GM12878 (cell line): ENCODE data around the gene ZNF79. TPM values are rescaled to one million over a fixed set of nuclear protein-coding genes. Genes with fewer than 3 reads are reported as not detected.

Experiments
- ASH2L ChIP-seq: fragments of 300-600, 200-600 bp; sonication (generic); IDR thresholded peaks from 2 replicates; pipeline ENCODE4 v1.6.1; 2017; ENCODE audit warnings: low read depth, mild to moderate bottlenecking, borderline replicate concordance
- CREB1 ChIP-seq: IDR thresholded peaks from 2 replicates; pipeline ENCODE4 v1.6.1; 2012; ENCODE audit warnings: low read depth, mild to moderate bottlenecking, inconsistent platforms
- EZH2 ChIP-seq: IDR thresholded peaks from 2 replicates; pipeline ENCODE4 v1.6.1; 2012; ENCODE audit warnings: low read depth, mild to moderate bottlenecking, control low read depth, inconsistent platforms, low read length, borderline replicate concordance; ENCODE audit not compliant: control insufficient read depth
- SRF ChIP-seq, 2 experiments: IDR thresholded peaks; 2 replicates each; pipeline ENCODE4 v1.6.1; 2011; ENCODE audit warnings: low read depth in 2 of 2, low read length in 2 of 2, mild to moderate bottlenecking in 1 of 2, moderate library complexity in 1 of 2
- ZNF592 ChIP-seq: fragments of 450-650 bp; IDR thresholded peaks from 2 replicates; pipeline ENCODE4 v1.6.1; 2017; ENCODE audit warnings: mild to moderate bottlenecking, moderate library complexity
- ZNF622 ChIP-seq: fragments of 450-650 bp; IDR thresholded peaks from 2 replicates; pipeline ENCODE4 v1.6.1; 2017; ENCODE audit warnings: mild to moderate bottlenecking, inconsistent platforms
- polyA plus RNA-seq, 11 experiments: library from polyadenylated mRNA; depleted of rRNA in 4 of 11; unstranded in 6 of 11; stranded (reverse) in 5 of 11; fragments of >200 nt; fragmentation: Nextera tagmentation in 4 of 11; fragmentation: Illumina TruSeq in 1 of 11; extraction: Ambion mirVana in 4 of 11; extraction: Trizol in 1 of 11; gene quantifications; 1 replicate in 1 of 11; 2 replicates in 10 of 11; pipeline versions ENCODE4 v1.2.1 to v1.2.3, GENCODE V29; 2011 to 2016; ENCODE audit warnings: inconsistent platforms in 2 of 11, missing spikeins in 2 of 11, low read depth in 1 of 11
- total RNA-seq, 4 experiments: library from RNA; depleted of rRNA in 3 of 4; stranded (reverse); fragments of >200 nt in 3 of 4; fragmentation: Illumina TruSeq in 1 of 4; extraction: Trizol in 1 of 4; gene quantifications; 2 replicates each; pipeline versions ENCODE4 v1.2.1 to v1.2.3, GENCODE V29; 2013 to 2021
- TF ChIP-seq, protein P1 (sequence below), 3 experiments: IDR thresholded peaks in 2 of 3; conservative IDR thresholded peaks in 1 of 3; 2 replicates each; pipeline ENCODE4 v1.5.1; 2011; ENCODE audit warnings: low read depth in 3 of 3, low read length in 3 of 3, mild to moderate bottlenecking in 3 of 3, control low read depth in 2 of 3, moderate library complexity in 2 of 3, inconsistent platforms in 1 of 3, mixed read lengths in 1 of 3; ENCODE audit not compliant: control insufficient read depth in 2 of 3, insufficient read depth in 1 of 3; ENCODE audit errors: extremely low read depth in 1 of 3
- TF ChIP-seq, protein P2 (sequence below): IDR thresholded peaks from 2 replicates; pipeline ENCODE4 v1.6.1; 2011; ENCODE audit warnings: low read depth, mild to moderate bottlenecking, low read length, moderate library complexity, borderline replicate concordance; ENCODE audit errors: extremely low read depth
- TF ChIP-seq, protein P3 (sequence below): fragments of 450-650 bp; IDR thresholded peaks from 2 replicates; pipeline ENCODE4 v1.6.1; 2016; ENCODE audit warnings: mild to moderate bottlenecking, moderate library complexity, borderline replicate concordance
- TF ChIP-seq, protein P4 (sequence below): fragments of 450-650 bp; formaldehyde crosslinking; IDR thresholded peaks from 2 replicates; pipeline ENCODE4 v1.5.0; 2022; ENCODE audit warnings: mild to moderate bottlenecking, missing genetic modification characterization
- TF ChIP-seq, protein P5 (sequence below): IDR thresholded peaks from 2 replicates; pipeline ENCODE4 v1.6.1; 2011; ENCODE audit warnings: borderline replicate concordance, low read depth, mild to moderate bottlenecking, moderate library complexity, mixed read lengths, low read length; ENCODE audit not compliant: insufficient read depth; ENCODE audit errors: extremely low read length

Gene ZNF79
- total and polyA plus RNA-seq, 10 of the 15 experiments (the other 5 are each of a cell fraction or from before 2014, with no cell fraction given): 1.8 to 14.1 (median 11.7) TPM

- TF ChIP-seq, protein P1, sequence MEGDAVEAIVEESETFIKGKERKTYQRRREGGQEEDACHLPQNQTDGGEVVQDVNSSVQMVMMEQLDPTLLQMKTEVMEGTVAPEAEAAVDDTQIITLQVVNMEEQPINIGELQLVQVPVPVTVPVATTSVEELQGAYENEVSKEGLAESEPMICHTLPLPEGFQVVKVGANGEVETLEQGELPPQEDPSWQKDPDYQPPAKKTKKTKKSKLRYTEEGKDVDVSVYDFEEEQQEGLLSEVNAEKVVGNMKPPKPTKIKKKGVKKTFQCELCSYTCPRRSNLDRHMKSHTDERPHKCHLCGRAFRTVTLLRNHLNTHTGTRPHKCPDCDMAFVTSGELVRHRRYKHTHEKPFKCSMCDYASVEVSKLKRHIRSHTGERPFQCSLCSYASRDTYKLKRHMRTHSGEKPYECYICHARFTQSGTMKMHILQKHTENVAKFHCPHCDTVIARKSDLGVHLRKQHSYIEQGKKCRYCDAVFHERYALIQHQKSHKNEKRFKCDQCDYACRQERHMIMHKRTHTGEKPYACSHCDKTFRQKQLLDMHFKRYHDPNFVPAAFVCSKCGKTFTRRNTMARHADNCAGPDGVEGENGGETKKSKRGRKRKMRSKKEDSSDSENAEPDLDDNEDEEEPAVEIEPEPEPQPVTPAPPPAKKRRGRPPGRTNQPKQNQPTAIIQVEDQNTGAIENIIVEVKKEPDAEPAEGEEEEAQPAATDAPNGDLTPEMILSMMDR (IDR thresholded peaks at IDR 0.05 in 2 of 3, conservative IDR thresholded peaks at IDR 0.05 in 1 of 3; ENCODE audit: control insufficient read depth in 2 of 3, extremely low read depth in 1 of 3, insufficient read depth in 1 of 3, low read depth in 3 of 3, low read length in 3 of 3): peak; percentile 32 to 61 (median 48); a peak in 4 of 6 replicates
- TF ChIP-seq EZH2 (no peak), CREB1 (no peak), ZNF592 (no peak), SRF (IDR thresholded peaks at IDR 0.05; ENCODE audit: low read depth in 2 of 2, low read length in 2 of 2) (peak in 1 of 2 experiments; percentile 37; a peak in 1 of 4 replicates), ASH2L (no peak), ZNF622 (no peak)
- TF ChIP-seq, protein P2, sequence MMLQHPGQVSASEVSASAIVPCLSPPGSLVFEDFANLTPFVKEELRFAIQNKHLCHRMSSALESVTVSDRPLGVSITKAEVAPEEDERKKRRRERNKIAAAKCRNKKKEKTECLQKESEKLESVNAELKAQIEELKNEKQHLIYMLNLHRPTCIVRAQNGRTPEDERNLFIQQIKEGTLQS: no peak
- TF ChIP-seq, protein P3, sequence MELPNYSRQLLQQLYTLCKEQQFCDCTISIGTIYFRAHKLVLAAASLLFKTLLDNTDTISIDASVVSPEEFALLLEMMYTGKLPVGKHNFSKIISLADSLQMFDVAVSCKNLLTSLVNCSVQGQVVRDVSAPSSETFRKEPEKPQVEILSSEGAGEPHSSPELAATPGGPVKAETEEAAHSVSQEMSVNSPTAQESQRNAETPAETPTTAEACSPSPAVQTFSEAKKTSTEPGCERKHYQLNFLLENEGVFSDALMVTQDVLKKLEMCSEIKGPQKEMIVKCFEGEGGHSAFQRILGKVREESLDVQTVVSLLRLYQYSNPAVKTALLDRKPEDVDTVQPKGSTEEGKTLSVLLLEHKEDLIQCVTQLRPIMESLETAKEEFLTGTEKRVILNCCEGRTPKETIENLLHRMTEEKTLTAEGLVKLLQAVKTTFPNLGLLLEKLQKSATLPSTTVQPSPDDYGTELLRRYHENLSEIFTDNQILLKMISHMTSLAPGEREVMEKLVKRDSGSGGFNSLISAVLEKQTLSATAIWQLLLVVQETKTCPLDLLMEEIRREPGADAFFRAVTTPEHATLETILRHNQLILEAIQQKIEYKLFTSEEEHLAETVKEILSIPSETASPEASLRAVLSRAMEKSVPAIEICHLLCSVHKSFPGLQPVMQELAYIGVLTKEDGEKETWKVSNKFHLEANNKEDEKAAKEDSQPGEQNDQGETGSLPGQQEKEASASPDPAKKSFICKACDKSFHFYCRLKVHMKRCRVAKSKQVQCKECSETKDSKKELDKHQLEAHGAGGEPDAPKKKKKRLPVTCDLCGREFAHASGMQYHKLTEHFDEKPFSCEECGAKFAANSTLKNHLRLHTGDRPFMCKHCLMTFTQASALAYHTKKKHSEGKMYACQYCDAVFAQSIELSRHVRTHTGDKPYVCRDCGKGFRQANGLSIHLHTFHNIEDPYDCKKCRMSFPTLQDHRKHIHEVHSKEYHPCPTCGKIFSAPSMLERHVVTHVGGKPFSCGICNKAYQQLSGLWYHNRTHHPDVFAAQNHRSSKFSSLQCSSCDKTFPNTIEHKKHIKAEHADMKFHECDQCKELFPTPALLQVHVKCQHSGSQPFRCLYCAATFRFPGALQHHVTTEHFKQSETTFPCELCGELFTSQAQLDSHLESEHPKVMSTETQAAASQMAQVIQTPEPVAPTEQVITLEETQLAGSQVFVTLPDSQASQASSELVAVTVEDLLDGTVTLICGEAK: peak; percentile 85
- TF ChIP-seq, protein P4, sequence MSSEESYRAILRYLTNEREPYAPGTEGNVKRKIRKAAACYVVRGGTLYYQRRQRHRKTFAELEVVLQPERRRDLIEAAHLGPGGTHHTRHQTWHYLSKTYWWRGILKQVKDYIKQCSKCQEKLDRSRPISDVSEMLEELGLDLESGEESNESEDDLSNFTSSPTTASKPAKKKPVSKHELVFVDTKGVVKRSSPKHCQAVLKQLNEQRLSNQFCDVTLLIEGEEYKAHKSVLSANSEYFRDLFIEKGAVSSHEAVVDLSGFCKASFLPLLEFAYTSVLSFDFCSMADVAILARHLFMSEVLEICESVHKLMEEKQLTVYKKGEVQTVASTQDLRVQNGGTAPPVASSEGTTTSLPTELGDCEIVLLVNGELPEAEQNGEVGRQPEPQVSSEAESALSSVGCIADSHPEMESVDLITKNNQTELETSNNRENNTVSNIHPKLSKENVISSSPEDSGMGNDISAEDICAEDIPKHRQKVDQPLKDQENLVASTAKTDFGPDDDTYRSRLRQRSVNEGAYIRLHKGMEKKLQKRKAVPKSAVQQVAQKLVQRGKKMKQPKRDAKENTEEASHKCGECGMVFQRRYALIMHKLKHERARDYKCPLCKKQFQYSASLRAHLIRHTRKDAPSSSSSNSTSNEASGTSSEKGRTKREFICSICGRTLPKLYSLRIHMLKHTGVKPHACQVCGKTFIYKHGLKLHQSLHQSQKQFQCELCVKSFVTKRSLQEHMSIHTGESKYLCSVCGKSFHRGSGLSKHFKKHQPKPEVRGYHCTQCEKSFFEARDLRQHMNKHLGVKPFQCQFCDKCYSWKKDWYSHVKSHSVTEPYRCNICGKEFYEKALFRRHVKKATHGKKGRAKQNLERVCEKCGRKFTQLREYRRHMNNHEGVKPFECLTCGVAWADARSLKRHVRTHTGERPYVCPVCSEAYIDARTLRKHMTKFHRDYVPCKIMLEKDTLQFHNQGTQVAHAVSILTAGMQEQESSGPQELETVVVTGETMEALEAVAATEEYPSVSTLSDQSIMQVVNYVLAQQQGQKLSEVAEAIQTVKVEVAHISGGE (CRISPR knock-in tag): peak; percentile 80
- TF ChIP-seq, protein P5, sequence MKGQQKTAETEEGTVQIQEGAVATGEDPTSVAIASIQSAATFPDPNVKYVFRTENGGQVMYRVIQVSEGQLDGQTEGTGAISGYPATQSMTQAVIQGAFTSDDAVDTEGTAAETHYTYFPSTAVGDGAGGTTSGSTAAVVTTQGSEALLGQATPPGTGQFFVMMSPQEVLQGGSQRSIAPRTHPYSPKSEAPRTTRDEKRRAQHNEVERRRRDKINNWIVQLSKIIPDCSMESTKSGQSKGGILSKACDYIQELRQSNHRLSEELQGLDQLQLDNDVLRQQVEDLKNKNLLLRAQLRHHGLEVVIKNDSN: no peak
These were observed 31.3 kb downstream of the ZNF79 start (continued) for GRCh38 chr9:127455324-127455992.
